Upper lobe of left lung (tissue), 4 donors: ENCODE results near the gene C5orf34.

Experiments used
- EP300 ChIP-seq, 4 donors: sonication (generic); formaldehyde crosslinking; IDR thresholded peaks; one replicate each; pipeline ENCODE4 v1.5.1; 2017; ENCODE audit warnings: antibody characterized with exemption in 4 of 4, control low read depth in 2 of 4
- POLR2A ChIP-seq, 4 donors: fragments of 450-650 bp; IDR thresholded peaks; one replicate each; pipeline ENCODE4 v1.5.1; 2016 to 2017; ENCODE audit warnings: antibody characterized with exemption in 4 of 4, mild to moderate bottlenecking in 2 of 4
- POLR2AphosphoS5 ChIP-seq, 2 donors: sonication (generic); formaldehyde crosslinking; IDR thresholded peaks; one replicate each; pipeline ENCODE4 v1.5.1; 2017; ENCODE audit warnings: antibody characterized with exemption in 2 of 2
- TF ChIP-seq, protein P1 (sequence below), 6 experiments: fragments of 450-650 bp in 4 of 6; fragments of 200-600 bp in 2 of 6; sonication (generic) in 2 of 6; IDR thresholded peaks; one replicate each; pipeline ENCODE4 v1.5.1; 2016 to 2019; ENCODE audit warnings: antibody characterized with exemption in 6 of 6

DNA sequence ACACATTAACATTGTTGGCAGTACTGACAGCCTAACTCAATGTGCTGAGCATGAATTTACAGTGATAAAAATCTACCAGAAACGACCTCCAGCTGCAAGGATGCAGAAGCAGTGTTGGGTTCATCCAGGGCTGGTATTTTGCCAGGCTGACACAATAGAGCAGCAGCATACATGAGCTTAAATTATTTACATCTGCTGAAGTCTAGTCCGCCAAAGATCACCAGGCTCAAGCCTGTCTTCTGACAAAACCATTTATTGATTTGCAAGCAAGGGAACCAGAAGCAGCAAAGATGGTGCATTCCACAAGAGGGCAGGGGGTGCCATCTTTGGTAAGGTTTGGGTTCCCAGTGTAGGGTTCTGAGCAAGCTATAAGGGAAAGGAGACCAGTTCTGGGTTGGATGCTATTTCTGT, 8.7 kb upstream of the C5orf34 start:
- TF ChIP-seq, protein P1, sequence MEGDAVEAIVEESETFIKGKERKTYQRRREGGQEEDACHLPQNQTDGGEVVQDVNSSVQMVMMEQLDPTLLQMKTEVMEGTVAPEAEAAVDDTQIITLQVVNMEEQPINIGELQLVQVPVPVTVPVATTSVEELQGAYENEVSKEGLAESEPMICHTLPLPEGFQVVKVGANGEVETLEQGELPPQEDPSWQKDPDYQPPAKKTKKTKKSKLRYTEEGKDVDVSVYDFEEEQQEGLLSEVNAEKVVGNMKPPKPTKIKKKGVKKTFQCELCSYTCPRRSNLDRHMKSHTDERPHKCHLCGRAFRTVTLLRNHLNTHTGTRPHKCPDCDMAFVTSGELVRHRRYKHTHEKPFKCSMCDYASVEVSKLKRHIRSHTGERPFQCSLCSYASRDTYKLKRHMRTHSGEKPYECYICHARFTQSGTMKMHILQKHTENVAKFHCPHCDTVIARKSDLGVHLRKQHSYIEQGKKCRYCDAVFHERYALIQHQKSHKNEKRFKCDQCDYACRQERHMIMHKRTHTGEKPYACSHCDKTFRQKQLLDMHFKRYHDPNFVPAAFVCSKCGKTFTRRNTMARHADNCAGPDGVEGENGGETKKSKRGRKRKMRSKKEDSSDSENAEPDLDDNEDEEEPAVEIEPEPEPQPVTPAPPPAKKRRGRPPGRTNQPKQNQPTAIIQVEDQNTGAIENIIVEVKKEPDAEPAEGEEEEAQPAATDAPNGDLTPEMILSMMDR (IDR thresholded peaks at IDR 0.05): no peak
- TF ChIP-seq POLR2A (IDR thresholded peaks at IDR 0.05) (no peak), POLR2AphosphoS5 (IDR thresholded peaks at IDR 0.05) (no peak), EP300 (IDR thresholded peaks at IDR 0.05) (no peak)
